Panc1 (cell line): ENCODE measurements around the gene PRKG1. TPM values are rescaled to one million over a fixed set of nuclear protein-coding genes. Genes with fewer than 3 reads are reported as not detected.

Experiments
- ATAC-seq: fragments of 200-7000 bp; cut with Tn5 transposase; 2 replicates; pipeline ENCODE4 v1.9.1; 2020; ENCODE audit warnings: mild to moderate bottlenecking, moderate library complexity
- BruUV-seq: library from RNA; stranded (reverse); fragments of 400-500 nt; replicated peaks from 2 replicates; lab custom pipeline; 2021; lab: Mats Ljungman, UMichigan
- CTCF ChIA-PET: fragments of 300-600 bp; sonication (Branson Sonifier 250); formaldehyde crosslinking; loops from one replicate; lab custom pipeline; 2022; ENCODE audit warnings: antibody characterized with exemption; lab: Charles Lee
- POLR2A ChIA-PET: fragments of 300-600 bp; sonication (Branson Sonifier 250); formaldehyde crosslinking; loops from one replicate; lab custom pipeline; 2022; ENCODE audit warnings: antibody characterized with exemption; lab: Charles Lee
- DNase-seq: peaks from one replicate; pipeline ENCODE4 v3.0.0-alpha.2; 2010; ENCODE audit warnings: low read depth, low spot score
- H3K27ac ChIP-seq: 2 replicates; pipeline ENCODE4 v1.5.1; 2011; ENCODE audit warnings: mild to moderate bottlenecking, low read length, inconsistent platforms
- H3K27me3 ChIP-seq: fragments of 200-500 bp; sonication (Bioruptor generic); 2 replicates; pipeline ENCODE4 v1.6.0; 2014; ENCODE audit warnings: low read length, inconsistent platforms; ENCODE audit not compliant: control insufficient read depth, insufficient read depth
- H3K36me3 ChIP-seq: fragments of 200-500 bp; sonication (Bioruptor generic); 2 replicates; pipeline ENCODE4 v1.5.1; 2014; ENCODE audit warnings: inconsistent platforms, mild to moderate bottlenecking, low read length, moderate library complexity; ENCODE audit not compliant: control insufficient read depth, insufficient read depth
- H3K4me1 ChIP-seq: 2 replicates; pipeline ENCODE4 v1.5.1; 2011; ENCODE audit warnings: inconsistent platforms, mild to moderate bottlenecking, low read length, moderate library complexity; ENCODE audit not compliant: control insufficient read depth, insufficient read depth
- H3K4me3 ChIP-seq, 2 experiments: 2 replicates each; pipeline ENCODE4 v1.5.1; 2011 to 2012; ENCODE audit warnings: low read depth in 2 of 2, low read length in 2 of 2, mild to moderate bottlenecking in 2 of 2, inconsistent platforms in 1 of 2, moderate library complexity in 1 of 2
- H3K9me3 ChIP-seq: fragments of 200-500 bp; sonication (Bioruptor generic); 2 replicates; pipeline ENCODE4 v1.5.1; 2014; ENCODE audit warnings: low read depth, mild to moderate bottlenecking, inconsistent platforms, low read length, moderate library complexity; ENCODE audit not compliant: control insufficient read depth, insufficient read depth
- CTCF ChIP-seq: fragments of 450-650 bp; IDR thresholded peaks from 2 replicates; pipeline ENCODE4 v1.5.1; 2017; ENCODE audit warnings: mild to moderate bottlenecking
- POLR2AphosphoS5 ChIP-seq: IDR thresholded peaks from 2 replicates; pipeline ENCODE4 v1.6.1; 2012; ENCODE audit warnings: mild to moderate bottlenecking, low read depth, low read length, moderate library complexity
- SIN3A ChIP-seq: IDR thresholded peaks from 2 replicates; pipeline ENCODE4 v1.6.1; 2012; ENCODE audit warnings: low read depth, mild to moderate bottlenecking, low read length, moderate library complexity, borderline replicate concordance; ENCODE audit not compliant: insufficient read depth
- TCF7L2 ChIP-seq: IDR thresholded peaks from 2 replicates; pipeline ENCODE4 v1.6.1; 2011; ENCODE audit warnings: mild to moderate bottlenecking, low read depth, low read length, inconsistent platforms
- in situ Hi-C: cut with HindIII; loops from 2 replicates; pipeline ENCODE4 v1.10.0; 2016; ENCODE audit warnings: low sequenced_read_pairs, low pct_unique_long_range_greater_than_20kb
- intact Hi-C: fragments of 100-400 bp; cut with micrococcal nuclease; formaldehyde crosslinking; loops from one replicate; pipeline ENCODE4 v1.10.0; 2022; ENCODE audit not compliant: unreplicated experiment
- total RNA-seq: library from RNA; stranded (reverse); gene quantifications from one replicate; pipeline ENCODE4 v1.2.1, GENCODE V29; 2021; ENCODE audit not compliant: unreplicated experiment
- TF ChIP-seq, protein P1 (sequence below), 2 experiments: IDR thresholded peaks; 2 replicates each; pipeline ENCODE4 v1.6.1; 2011 to 2012; ENCODE audit warnings: low read depth in 2 of 2, control low read depth in 1 of 2, low read length in 1 of 2, mild to moderate bottlenecking in 1 of 2, moderate library complexity in 1 of 2; ENCODE audit not compliant: insufficient read depth in 1 of 2

PRKG1 gene
- total RNA-seq, 1 experiment from 2014 or later, result 0.92 TPM

DNA sequence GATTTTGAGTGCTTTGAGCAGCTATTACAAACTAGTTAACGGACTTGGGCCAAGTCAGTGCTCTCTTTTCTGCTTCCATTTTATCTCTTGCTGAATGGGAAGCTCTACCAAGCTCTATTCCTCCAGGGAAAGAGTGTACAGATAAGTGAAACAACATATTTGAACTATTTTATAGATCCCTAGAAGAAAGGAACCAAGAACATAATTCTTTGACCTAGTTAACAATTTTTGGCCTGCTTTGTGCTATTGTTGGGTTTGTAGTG, 244.8 kb downstream of the PRKG1 start:
- in situ Hi-C loops, result no loop called here
- H3K27ac ChIP-seq, result no peak overlapping the region
- no peak for TF ChIP-seq SIN3A
- no peak for TF ChIP-seq TCF7L2
- TF ChIP-seq POLR2AphosphoS5, result no peak
- TF ChIP-seq CTCF, result no peak
- TF ChIP-seq, protein P1, sequence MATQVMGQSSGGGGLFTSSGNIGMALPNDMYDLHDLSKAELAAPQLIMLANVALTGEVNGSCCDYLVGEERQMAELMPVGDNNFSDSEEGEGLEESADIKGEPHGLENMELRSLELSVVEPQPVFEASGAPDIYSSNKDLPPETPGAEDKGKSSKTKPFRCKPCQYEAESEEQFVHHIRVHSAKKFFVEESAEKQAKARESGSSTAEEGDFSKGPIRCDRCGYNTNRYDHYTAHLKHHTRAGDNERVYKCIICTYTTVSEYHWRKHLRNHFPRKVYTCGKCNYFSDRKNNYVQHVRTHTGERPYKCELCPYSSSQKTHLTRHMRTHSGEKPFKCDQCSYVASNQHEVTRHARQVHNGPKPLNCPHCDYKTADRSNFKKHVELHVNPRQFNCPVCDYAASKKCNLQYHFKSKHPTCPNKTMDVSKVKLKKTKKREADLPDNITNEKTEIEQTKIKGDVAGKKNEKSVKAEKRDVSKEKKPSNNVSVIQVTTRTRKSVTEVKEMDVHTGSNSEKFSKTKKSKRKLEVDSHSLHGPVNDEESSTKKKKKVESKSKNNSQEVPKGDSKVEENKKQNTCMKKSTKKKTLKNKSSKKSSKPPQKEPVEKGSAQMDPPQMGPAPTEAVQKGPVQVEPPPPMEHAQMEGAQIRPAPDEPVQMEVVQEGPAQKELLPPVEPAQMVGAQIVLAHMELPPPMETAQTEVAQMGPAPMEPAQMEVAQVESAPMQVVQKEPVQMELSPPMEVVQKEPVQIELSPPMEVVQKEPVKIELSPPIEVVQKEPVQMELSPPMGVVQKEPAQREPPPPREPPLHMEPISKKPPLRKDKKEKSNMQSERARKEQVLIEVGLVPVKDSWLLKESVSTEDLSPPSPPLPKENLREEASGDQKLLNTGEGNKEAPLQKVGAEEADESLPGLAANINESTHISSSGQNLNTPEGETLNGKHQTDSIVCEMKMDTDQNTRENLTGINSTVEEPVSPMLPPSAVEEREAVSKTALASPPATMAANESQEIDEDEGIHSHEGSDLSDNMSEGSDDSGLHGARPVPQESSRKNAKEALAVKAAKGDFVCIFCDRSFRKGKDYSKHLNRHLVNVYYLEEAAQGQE (IDR thresholded peaks at IDR 0.05; ENCODE audit: insufficient read depth in 1 of 2, low read depth in 2 of 2, low read length in 1 of 2), result no peak
- CTCF ChIA-PET, result no interaction called here
- H3K9me3 ChIP-seq, result no peaks in the 10 kb centered on the region
- H3K4me3 ChIP-seq, result no peak overlapping the region
- intact Hi-C loops, result no loop called here
- DNase-seq (no peak), ATAC-seq (no peak)
- no peaks in the 10 kb centered on the region for H3K4me1 ChIP-seq
- H3K36me3 ChIP-seq, result no peaks in the 10 kb centered on the region
- no TSS peak for BruUV-seq
- POLR2A ChIA-PET, result no interaction called here
- peaks cover 2% of the 10 kb centered on the region; the same call in 1 of the 2 replicates for H3K27me3 ChIP-seq

- no TSS peak for BruUV-seq
- H3K27me3 ChIP-seq, result peaks cover 2% of the 10 kb centered on the region; the same call in 1 of the 2 replicates
- no peaks in the 10 kb centered on the region for H3K4me1 ChIP-seq
- ChIA-PET POLR2A (no interaction called here), CTCF (no interaction called here)
- H3K36me3 ChIP-seq, result no peaks in the 10 kb centered on the region
- in situ Hi-C loops (no loop called here), intact Hi-C loops (no loop called here)
- DNase-seq, result no peak
- no peak for TF ChIP-seq SIN3A
- no peak for TF ChIP-seq CTCF
- TF ChIP-seq TCF7L2, result no peak
- no peak for TF ChIP-seq POLR2AphosphoS5
- TF ChIP-seq, protein P1 (IDR thresholded peaks at IDR 0.05; ENCODE audit: insufficient read depth in 1 of 2, low read depth in 2 of 2, low read length in 1 of 2), result no peak
- no peaks in the 10 kb centered on the region for H3K9me3 ChIP-seq
- ATAC-seq, result no peak
- H3K27ac ChIP-seq, result no peak overlapping the region
- no peak overlapping the region for H3K4me3 ChIP-seq
These were observed 247.0 kb downstream of the PRKG1 start for GRCh38 chr10:51321300-51321699.
